ENCODE data around the gene TNNI3K. TPM values are rescaled to one million over a fixed set of nuclear protein-coding genes. Genes with fewer than 3 reads are reported as not detected.

TNNI3K gene
- total RNA-seq, 6 donors from 2014 or later = 0.72 to 2.8 (median 2.1) TPM; not detected in 1

DNA sequence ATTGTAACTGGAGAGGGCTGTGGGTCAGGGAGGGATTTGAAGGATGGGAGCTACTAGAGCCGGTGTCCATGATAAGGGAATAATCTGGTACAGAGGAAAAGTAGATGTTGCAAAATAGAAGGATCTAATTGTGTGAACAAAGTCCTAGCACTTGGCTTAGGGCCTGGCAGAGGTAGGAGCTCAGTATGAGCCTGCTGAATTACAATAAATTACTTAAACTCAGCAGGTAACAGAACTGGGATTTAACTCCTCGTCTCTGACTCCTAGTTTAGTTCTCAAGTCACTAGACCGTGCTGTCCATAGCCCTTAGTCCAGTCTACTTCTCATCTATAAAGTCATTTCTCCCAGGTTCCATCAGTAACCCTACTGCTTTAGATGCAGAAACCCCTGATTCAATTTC lies 157.0 kb downstream of the TNNI3K start:
- H3K27me3 ChIP-seq = no peaks in the 10 kb centered on the region
- TF ChIP-seq POLR2A (IDR thresholded peaks at IDR 0.05) (no peak), EP300 (IDR thresholded peaks at IDR 0.05) (no peak), POLR2AphosphoS5 (IDR thresholded peaks at IDR 0.05) (no peak)
- TF ChIP-seq, protein P1, sequence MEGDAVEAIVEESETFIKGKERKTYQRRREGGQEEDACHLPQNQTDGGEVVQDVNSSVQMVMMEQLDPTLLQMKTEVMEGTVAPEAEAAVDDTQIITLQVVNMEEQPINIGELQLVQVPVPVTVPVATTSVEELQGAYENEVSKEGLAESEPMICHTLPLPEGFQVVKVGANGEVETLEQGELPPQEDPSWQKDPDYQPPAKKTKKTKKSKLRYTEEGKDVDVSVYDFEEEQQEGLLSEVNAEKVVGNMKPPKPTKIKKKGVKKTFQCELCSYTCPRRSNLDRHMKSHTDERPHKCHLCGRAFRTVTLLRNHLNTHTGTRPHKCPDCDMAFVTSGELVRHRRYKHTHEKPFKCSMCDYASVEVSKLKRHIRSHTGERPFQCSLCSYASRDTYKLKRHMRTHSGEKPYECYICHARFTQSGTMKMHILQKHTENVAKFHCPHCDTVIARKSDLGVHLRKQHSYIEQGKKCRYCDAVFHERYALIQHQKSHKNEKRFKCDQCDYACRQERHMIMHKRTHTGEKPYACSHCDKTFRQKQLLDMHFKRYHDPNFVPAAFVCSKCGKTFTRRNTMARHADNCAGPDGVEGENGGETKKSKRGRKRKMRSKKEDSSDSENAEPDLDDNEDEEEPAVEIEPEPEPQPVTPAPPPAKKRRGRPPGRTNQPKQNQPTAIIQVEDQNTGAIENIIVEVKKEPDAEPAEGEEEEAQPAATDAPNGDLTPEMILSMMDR (IDR thresholded peaks at IDR 0.05) = no peak
- no peak overlapping the region for H3K4me3 ChIP-seq
- DNase-seq = no peak
- WGBS, 2 donors = 66 to 71% methylated on average over 3 of the region's 3 CpGs
- no peaks in the 10 kb centered on the region for H3K9me3 ChIP-seq
- ATAC-seq (ENCODE audit: low FRiP score in 2 of 2) = no peak
- H3K27ac ChIP-seq = no peak overlapping the region
- no peaks in the 10 kb centered on the region for H3K36me3 ChIP-seq
- H3K4me1 ChIP-seq = peaks cover 0 to 5% (median 0%) of the 10 kb centered on the region in 4 donors

DNA sequence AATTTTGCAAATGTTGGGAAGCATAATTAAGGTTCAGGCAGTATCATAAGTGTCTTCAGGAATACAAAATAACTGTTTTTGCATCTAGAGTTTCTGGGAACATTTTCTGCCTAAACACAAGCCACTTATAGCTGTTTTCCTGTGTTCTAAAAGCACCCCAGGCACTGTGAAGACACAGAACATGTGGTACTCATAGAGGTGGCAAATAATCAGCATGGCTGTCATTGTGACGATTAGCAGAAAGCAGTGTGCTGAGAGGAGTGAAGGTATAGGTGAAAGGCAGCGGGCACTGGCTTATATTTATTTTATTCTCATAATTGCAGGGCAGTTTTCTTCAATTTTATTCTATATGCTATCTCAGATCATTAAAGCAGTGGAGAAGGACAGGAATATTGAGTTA lies 157.7 kb downstream of the TNNI3K start:
- TF ChIP-seq EP300 (IDR thresholded peaks at IDR 0.05) = no peak
- DNase-seq (no peak), ATAC-seq (ENCODE audit: low FRiP score in 2 of 2) (no peak)
- Histone ChIP-seq H3K36me3 (no peaks in the 10 kb centered on the region), H3K4me3 (no peak overlapping the region), H3K27me3 (no peaks in the 10 kb centered on the region), H3K9me3 (no peaks in the 10 kb centered on the region), H3K4me1 (peaks cover 0 to 5% (median 0%) of the 10 kb centered on the region in 4 donors), H3K27ac (no peak overlapping the region)
- WGBS, 2 donors = 62 to 78% methylated on average over 2 of the region's 2 CpGs

- Histone ChIP-seq H3K4me3 (no peak overlapping the region), H3K27ac (peak overlapping the region in 3 of 4 donors; percentile 4 to 33 (median 9)), H3K36me3 (no peaks in the 10 kb centered on the region), H3K4me1 (peaks cover 0 to 5% (median 0%) of the 10 kb centered on the region in 4 donors), H3K9me3 (no peaks in the 10 kb centered on the region), H3K27me3 (no peaks in the 10 kb centered on the region)
- 30 to 31% methylated on average over 4 of the region's 4 CpGs for WGBS, 2 donors
- TF ChIP-seq POLR2AphosphoS5 (IDR thresholded peaks at IDR 0.05) = no peak
- no peak for TF ChIP-seq EP300 (IDR thresholded peaks at IDR 0.05)
- TF ChIP-seq, protein P1 (IDR thresholded peaks at IDR 0.05) = no peak
- TF ChIP-seq POLR2A (IDR thresholded peaks at IDR 0.05) = no peak
- no peak for DNase-seq
- peak in 1 of 2 donors; percentile 40 for ATAC-seq (ENCODE audit: low FRiP score in 2 of 2)
Observed at GRCh38 chr1:74395571-74395970, 160.4 kb downstream of the TNNI3K start.

- H3K36me3 ChIP-seq = no peaks in the 10 kb centered on the region
- no peak for TF ChIP-seq POLR2A (IDR thresholded peaks at IDR 0.05)
- no peak for TF ChIP-seq POLR2AphosphoS5 (IDR thresholded peaks at IDR 0.05)
- TF ChIP-seq, protein P1 (IDR thresholded peaks at IDR 0.05) = no peak
- no peak for TF ChIP-seq EP300 (IDR thresholded peaks at IDR 0.05)
- DNase-seq = no peak
- H3K4me3 ChIP-seq = no peak overlapping the region
- no peaks in the 10 kb centered on the region for H3K27me3 ChIP-seq
- ATAC-seq (ENCODE audit: low FRiP score in 2 of 2) = no peak
- H3K4me1 ChIP-seq = peaks cover 0 to 5% (median 0%) of the 10 kb centered on the region in 4 donors
- no peaks in the 10 kb centered on the region for H3K9me3 ChIP-seq
- 59 to 81% methylated on average over 3 of the region's 3 CpGs for WGBS, 2 donors
- peak overlapping the region in 2 of 4 donors; percentile 9 to 42 for H3K27ac ChIP-seq
Observed at GRCh38 chr1:74396462-74396861, 161.3 kb downstream of the TNNI3K start.

DNA sequence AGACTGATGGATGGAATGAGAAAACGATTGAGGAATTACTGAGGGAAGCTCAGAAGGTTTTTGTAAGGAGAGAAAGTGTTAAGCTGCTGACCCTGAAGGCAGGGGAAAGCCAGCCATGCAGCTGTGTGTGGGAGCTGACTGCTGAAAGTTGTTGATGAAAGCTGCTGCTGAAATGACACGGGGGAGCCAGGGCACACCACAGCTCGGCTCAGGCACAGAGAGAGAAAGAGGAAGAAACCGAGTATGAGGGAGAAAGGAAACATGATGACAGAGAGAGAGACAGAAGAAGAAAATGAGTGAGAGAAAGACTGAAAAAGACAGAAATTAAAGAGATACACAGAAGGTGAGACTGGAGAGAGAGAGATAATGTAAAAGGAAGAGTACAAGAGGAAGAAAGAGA lies 161.7 kb downstream of the TNNI3K start:
- Histone ChIP-seq H3K4me3 (no peak overlapping the region), H3K27ac (peak overlapping the region in 1 of 4 donors; percentile 42), H3K4me1 (peaks cover 0 to 5% (median 0%) of the 10 kb centered on the region in 4 donors), H3K36me3 (no peaks in the 10 kb centered on the region), H3K27me3 (no peaks in the 10 kb centered on the region), H3K9me3 (no peaks in the 10 kb centered on the region)
- 14 to 16% methylated on average over 4 of the region's 4 CpGs for WGBS, 2 donors
- ATAC-seq (ENCODE audit: low FRiP score in 2 of 2) = peak in 1 of 2 donors; percentile 44
- DNase-seq = no peak
- TF ChIP-seq EP300 (IDR thresholded peaks at IDR 0.05) (no peak), POLR2AphosphoS5 (IDR thresholded peaks at IDR 0.05) (no peak), POLR2A (IDR thresholded peaks at IDR 0.05) (no peak)
- TF ChIP-seq, protein P1 (IDR thresholded peaks at IDR 0.05) = no peak
